Measurements from ENCODE around the gene PEX13.
"Not testable (repeated sequence)": the region's sequence is repeated elsewhere in the genome, so short reads cannot be mapped to it uniquely, and the experiment has no call there.

Gene PEX13

DNA sequence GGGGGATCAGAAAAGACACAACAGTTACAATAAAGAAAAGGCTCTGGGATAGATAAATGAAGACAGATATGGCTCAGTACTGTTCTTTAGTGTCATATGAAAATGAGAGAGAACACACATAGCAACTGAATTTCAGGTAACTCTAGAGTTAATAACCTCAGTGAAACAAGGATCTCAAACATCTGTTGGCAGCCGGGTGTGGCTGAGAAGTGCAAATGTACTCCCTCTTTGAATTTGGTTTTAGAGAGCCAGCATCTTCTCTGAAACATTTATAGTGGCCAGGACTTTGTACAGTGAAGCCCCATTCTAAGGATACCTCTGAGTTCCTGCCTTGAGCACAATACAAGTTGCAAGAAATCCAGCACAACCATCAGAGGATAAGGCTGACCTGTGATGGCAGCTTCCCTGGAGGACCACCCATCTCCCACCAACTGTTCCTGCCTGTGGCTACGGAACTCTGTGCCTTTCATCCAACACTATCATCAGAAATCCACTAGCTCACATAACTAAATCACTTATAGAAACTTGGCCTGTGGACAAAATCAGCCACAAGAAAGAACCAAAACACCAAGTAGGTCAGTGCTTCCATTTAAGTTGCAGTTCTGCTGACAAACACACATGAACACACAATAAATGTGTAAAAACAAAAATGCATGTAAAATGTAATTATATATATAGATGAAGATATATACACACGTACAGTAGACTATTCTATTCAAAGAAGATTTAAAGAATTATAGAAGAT, 37.3 kb upstream of the PEX13 start:
- peak; percentile 78 for FAIRE-seq
- no peak for DNase-seq (ENCODE audit: insufficient read length, low spot score)

DNA sequence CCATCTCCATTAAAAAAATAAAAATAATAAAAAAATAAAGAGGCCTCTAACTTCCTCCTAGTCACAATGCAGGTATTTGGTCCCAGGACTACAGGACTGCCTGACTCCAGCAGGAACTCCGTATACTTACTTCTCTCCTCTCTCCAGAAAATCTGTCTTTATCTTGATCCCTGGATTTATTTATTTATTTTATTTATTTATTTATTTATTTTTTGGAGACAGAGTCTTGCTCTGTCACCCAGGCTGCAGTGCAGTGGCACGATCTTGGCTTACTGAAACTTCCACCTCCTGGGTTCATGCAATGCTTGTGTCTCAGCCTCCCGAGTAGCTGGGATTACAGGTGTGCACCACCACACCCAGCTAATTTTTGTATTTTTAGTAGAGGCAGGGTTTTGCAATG, 35.5 kb upstream of the PEX13 start:
- DNase-seq (ENCODE audit: insufficient read length, low spot score); FAIRE-seq: not testable (repeated sequence)

More for the DNA sequence above, 37.3 kb upstream of the PEX13 start:
- TF ChIP-seq PAX5 (IDR thresholded peaks at IDR 0.05; ENCODE audit: insufficient read depth, low read length, severe bottlenecking) (no peak), POLR2AphosphoS5 (IDR thresholded peaks at IDR 0.05; ENCODE audit: low read depth, low read length) (no peak), POLR2A (IDR thresholded peaks at IDR 0.05; ENCODE audit: low read depth, low read length) (no peak), SPI1 (IDR thresholded peaks at IDR 0.05; ENCODE audit: low read depth, low read length) (no peak), TAF1 (IDR thresholded peaks at IDR 0.05; ENCODE audit: low read depth, low read length) (no peak), POU2F2 (IDR thresholded peaks at IDR 0.05; ENCODE audit: low read depth, low read length) (no peak)

DNA sequence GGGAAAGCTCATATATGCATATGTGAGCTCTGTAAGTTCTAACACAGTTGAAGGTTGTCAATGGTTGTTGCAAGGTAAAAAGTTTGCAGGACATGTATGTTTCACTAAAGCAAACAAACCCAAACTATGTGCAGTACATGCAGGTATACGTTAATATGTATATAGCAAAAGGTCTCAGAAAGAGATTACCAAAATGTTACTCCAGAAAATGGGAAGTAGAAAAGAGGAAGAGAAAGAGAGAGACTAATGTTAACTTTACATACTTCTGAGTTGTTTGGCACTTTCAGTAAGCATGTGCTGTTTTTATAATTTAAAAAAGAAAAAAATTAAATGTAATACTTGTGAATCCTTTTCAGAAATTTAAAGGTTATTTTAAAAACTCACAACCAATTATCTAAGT, 32.8 kb upstream of the PEX13 start:
- DNase-seq (ENCODE audit: insufficient read length, low spot score) (no peak), FAIRE-seq (peak; percentile 70)
- TF ChIP-seq POLR2AphosphoS5 (IDR thresholded peaks at IDR 0.05; ENCODE audit: low read depth, low read length) (no peak), SPI1 (IDR thresholded peaks at IDR 0.05; ENCODE audit: low read depth, low read length) (peak; percentile 88)

DNA sequence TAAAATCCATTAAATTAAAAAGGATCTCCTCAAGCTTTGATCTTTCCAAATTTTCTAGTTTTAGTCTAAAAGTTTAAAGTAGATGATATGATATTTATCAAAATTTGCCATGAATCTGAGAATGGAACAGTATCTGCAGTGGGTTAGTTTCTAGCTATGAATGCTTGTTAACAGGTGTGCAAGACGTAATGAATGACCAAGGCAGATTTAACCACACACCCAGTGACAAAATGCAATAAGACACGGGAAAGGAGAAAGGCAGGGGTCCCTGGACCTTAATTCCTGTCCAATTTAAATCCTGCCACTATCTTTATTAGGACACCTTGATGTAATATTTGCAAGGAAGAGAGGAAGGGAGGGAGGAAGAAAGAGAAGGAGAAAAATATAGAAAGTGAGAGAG, 30.5 kb upstream of the PEX13 start:
- DNase-seq (ENCODE audit: insufficient read length, low spot score) (no peak), FAIRE-seq (peak; percentile 60)
- TF ChIP-seq PAX5 (IDR thresholded peaks at IDR 0.05; ENCODE audit: insufficient read depth, low read length, severe bottlenecking) (no peak), SPI1 (IDR thresholded peaks at IDR 0.05; ENCODE audit: low read depth, low read length) (no peak), POLR2A (IDR thresholded peaks at IDR 0.05; ENCODE audit: low read depth, low read length) (no peak), TAF1 (IDR thresholded peaks at IDR 0.05; ENCODE audit: low read depth, low read length) (no peak), POLR2AphosphoS5 (IDR thresholded peaks at IDR 0.05; ENCODE audit: low read depth, low read length) (no peak), POU2F2 (IDR thresholded peaks at IDR 0.05; ENCODE audit: low read depth, low read length) (no peak)

DNA sequence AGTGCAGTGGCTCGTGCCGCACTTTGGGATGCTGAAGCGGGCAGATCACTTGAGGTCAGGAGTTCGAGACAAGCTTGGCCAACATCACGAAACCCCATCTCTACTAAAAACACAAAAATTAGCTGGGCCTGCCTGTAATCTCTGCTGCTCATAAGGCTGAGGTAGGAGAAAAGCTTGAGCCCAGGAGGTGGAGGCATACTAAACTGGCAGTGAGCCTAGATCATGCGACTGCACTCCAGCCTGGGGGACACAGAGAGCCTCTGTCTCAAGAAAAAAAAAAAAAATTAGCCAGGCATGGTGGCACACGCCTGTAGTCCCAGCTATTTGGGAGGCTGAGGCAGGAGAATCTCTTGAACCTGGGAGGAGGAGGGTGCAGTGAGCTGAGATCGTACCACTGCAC, 29.9 kb upstream of the PEX13 start:
- not testable (repeated sequence) for FAIRE-seq; DNase-seq (ENCODE audit: insufficient read length, low spot score)

DNA sequence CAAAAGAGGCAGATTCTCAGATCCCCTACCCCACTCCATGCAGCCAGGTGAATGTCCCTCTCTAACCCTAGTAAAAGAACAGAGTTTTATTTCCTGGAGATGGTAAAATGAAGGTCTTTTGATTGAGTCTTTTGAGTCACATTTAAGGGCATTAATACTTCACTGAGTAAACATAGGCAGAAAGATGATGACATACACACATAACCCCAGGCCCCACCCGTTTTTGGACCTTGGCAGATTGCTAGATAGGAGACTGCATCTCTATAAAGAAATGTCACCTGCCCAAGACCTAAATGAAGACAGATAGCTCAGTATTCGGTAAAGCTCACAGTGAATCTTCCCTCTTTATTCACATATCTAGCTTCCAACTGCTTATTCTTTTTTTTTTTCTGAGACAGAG, 28.3 kb upstream of the PEX13 start:
- DNase-seq (ENCODE audit: insufficient read length, low spot score) (no peak), FAIRE-seq (no peak)
- no peak for TF ChIP-seq POU2F2 (IDR thresholded peaks at IDR 0.05; ENCODE audit: low read depth, low read length)
- TF ChIP-seq POLR2AphosphoS5 (IDR thresholded peaks at IDR 0.05; ENCODE audit: low read depth, low read length): no peak
- no peak for TF ChIP-seq POLR2A (IDR thresholded peaks at IDR 0.05; ENCODE audit: low read depth, low read length)
- TF ChIP-seq PAX5 (IDR thresholded peaks at IDR 0.05; ENCODE audit: insufficient read depth, low read length, severe bottlenecking): no peak
- no peak for TF ChIP-seq TAF1 (IDR thresholded peaks at IDR 0.05; ENCODE audit: low read depth, low read length)
- no peak for TF ChIP-seq SPI1 (IDR thresholded peaks at IDR 0.05; ENCODE audit: low read depth, low read length)

DNA sequence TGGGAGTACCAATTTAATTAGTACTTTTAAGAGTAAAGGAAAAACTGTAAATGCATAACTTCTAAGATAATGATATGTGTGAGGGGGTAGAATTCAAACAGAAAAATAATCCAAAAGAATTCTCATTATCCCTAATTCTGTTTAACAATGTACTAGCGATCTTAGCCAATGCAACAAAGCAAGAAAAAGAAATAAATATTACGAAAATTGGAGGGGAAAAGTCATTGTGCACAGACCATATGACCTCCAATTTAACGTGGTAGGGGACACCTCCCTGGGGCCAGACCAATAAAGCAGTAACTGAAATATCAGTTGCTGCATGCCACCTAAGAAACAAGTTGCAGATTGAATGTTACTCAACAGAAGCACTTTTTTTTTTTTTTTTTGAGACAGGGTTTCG, 25.9 kb upstream of the PEX13 start:
- peak; percentile 9 for FAIRE-seq
- TF ChIP-seq POU2F2 (IDR thresholded peaks at IDR 0.05; ENCODE audit: low read depth, low read length) (no peak), SPI1 (IDR thresholded peaks at IDR 0.05; ENCODE audit: low read depth, low read length) (no peak), POLR2A (IDR thresholded peaks at IDR 0.05; ENCODE audit: low read depth, low read length) (no peak), TAF1 (IDR thresholded peaks at IDR 0.05; ENCODE audit: low read depth, low read length) (no peak), PAX5 (IDR thresholded peaks at IDR 0.05; ENCODE audit: insufficient read depth, low read length, severe bottlenecking) (no peak), POLR2AphosphoS5 (IDR thresholded peaks at IDR 0.05; ENCODE audit: low read depth, low read length) (no peak)
- DNase-seq (ENCODE audit: insufficient read length, low spot score): no peak

DNA sequence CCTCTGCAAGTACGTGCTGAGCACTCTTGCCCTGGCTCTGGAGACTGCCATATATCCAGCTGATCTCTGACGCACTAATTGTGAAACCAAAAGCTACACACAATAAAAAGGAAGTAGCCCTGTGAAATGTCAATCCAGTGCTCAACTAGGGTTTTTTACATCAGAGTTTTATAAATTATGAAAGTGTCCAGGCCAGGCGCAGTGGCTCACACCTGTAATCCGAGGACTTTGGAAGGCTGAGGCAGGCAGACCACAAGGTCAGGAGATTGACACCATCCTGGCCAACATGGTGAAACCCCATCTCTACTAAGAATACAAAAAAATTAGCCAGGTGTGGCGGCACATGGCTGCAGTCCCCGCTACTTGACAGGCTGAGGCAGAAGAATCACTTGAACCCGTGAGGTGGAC, 24.5 kb upstream of the PEX13 start:
- TF ChIP-seq PAX5 (IDR thresholded peaks at IDR 0.05; ENCODE audit: insufficient read depth, low read length, severe bottlenecking) (no peak), SPI1 (IDR thresholded peaks at IDR 0.05; ENCODE audit: low read depth, low read length) (peak; percentile 82), POLR2AphosphoS5 (IDR thresholded peaks at IDR 0.05; ENCODE audit: low read depth, low read length) (no peak), TAF1 (IDR thresholded peaks at IDR 0.05; ENCODE audit: low read depth, low read length) (no peak), POLR2A (IDR thresholded peaks at IDR 0.05; ENCODE audit: low read depth, low read length) (no peak), POU2F2 (IDR thresholded peaks at IDR 0.05; ENCODE audit: low read depth, low read length) (0 out of 2 replicates have a peak, but pooled peaks have one; percentile 42)
- no peak for DNase-seq (ENCODE audit: insufficient read length, low spot score)
- no peak for FAIRE-seq

DNA sequence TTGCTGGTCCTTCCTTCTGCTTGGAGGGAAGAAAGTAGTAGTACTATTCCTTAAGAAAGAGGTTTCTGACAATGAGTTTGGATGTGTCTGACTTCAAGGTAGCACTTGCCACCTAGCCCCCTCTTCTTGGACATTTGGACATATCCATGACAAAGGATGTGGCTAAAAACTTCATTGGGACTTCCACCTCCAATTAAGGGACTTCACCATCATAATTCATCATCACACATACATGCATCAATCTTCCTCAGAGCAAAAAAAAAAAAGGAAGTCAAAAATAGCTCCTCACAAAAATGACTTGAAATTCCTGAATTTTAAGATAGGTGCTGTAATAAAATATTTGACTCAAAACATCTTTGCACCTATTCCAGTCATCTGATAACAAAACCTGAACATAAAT, 23.4 kb upstream of the PEX13 start:
- TF ChIP-seq TAF1 (IDR thresholded peaks at IDR 0.05; ENCODE audit: low read depth, low read length): no peak
- DNase-seq (ENCODE audit: insufficient read length, low spot score) (no peak), FAIRE-seq (no peak)

DNA sequence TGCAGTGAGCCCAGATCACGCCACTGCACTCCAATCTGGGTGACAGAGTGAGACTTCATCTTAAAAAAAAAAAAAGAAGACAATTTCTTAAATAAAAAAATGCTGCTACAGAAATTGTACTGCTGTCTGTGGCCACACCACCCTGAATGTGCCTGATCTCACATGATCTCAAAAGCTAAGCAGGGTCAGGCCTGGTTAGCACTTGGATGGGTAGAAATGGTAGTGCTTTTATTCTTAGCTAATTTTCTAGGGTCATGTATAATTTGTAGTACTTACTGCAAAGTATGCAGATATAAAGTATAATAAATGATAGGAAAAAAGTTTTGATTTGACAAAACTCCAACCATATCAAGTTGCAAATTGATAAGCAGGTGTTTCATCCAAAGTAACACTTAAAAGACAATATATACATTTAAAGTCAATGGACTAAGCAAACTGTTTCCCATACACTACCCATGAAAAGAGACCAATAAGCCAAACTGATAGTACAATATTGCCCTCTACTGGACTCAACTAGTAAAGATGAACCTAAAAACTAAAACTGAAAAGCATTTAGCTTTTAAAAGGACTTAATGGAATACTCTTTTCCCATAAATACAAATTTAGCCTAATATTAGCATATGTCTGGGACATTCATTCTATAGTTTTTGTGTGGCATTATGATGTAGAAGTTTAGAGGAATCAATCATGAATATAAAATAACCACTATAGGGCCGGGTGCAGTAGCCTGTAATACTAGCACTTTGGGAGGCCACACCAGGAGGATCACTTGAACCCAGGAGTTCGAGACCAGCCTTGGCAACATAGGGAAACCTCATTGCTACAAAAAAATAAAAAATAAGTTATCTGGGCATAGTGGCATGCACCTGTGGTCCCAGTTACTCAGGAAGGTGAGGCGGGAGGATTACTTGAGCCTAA, 18.6 kb upstream of the PEX13 start:
- TF ChIP-seq POLR2A (IDR thresholded peaks at IDR 0.05; ENCODE audit: low read depth, low read length) (no peak), PAX5 (IDR thresholded peaks at IDR 0.05; ENCODE audit: insufficient read depth, low read length, severe bottlenecking) (no peak), SPI1 (IDR thresholded peaks at IDR 0.05; ENCODE audit: low read depth, low read length) (no peak), POLR2AphosphoS5 (IDR thresholded peaks at IDR 0.05; ENCODE audit: low read depth, low read length) (no peak), TAF1 (IDR thresholded peaks at IDR 0.05; ENCODE audit: low read depth, low read length) (no peak), POU2F2 (IDR thresholded peaks at IDR 0.05; ENCODE audit: low read depth, low read length) (no peak)
- no peak for FAIRE-seq
- no peak for DNase-seq (ENCODE audit: insufficient read length, low spot score)
